CD4-positive, alpha-beta T cell treated with Interleukin-1 beta for 1 hour (primary cell): ENCODE data around the gene CBX3.
"Not testable (repeated sequence)": the region's sequence is repeated elsewhere in the genome, so short reads cannot be mapped to it uniquely, and the experiment has no call there.

Experiments used
- DNase-seq, 2 donors: peaks; one replicate each; pipeline ENCODE4 v3.0.0-alpha.2; 2020 to 2022

CBX3 gene

GRCh38 chr7:26201247-26202018 lies at the start of gene CBX3:
Gene CBX3, plus strand, starts transcription at chr7:26201745. Its CDS starts 1,254 bp downstream, at chr7:26202999.
- peak; percentile 91 to 93 for DNase-seq

DNA sequence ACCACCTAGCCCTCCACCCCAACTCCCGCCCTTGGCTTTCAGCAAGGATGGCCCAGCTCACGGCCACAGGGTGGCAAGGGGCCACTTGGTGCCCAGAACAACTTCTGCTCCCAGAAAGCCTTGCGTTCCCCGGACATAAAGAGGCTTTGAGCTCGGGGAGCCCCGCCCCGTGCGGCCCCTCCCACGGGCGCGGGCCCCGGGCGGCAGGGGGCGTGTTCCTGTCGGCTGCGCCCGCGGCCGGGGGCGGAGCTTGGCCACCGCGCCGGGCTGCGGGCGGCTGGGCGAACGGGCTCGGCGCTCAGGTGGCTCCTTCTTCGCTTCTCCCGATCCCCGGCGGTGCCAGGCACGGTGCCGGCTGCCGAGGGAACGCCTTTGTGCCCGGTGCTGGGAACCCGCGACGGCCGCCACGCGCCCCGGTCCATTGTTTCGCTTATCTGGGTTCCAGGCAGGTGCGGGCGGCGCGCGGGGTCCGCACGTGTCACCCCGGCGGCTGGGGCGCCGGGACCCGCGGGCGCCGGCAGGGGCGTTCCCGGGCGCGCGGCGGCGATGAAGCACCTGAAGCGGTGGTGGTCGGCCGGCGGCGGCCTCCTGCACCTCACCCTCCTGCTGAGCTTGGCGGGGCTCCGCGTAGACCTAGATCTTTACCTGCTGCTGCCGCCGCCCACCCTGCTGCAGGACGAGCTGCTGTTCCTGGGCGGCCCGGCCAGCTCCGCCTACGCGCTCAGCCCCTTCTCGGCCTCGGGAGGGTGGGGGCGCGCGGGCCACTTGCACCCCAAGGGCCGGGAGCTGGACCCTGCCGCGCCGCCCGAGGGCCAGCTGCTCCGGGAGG lies 49.4 kb upstream of the CBX3 start, which contains the start of gene NFE2L3:
NFE2L3 (plus strand) TSS at position 246 of the 829 bp plus-strand sequence; CDS start at position 547, 301 bp downstream.
- peak; percentile 87 to 88 for DNase-seq

DNA sequence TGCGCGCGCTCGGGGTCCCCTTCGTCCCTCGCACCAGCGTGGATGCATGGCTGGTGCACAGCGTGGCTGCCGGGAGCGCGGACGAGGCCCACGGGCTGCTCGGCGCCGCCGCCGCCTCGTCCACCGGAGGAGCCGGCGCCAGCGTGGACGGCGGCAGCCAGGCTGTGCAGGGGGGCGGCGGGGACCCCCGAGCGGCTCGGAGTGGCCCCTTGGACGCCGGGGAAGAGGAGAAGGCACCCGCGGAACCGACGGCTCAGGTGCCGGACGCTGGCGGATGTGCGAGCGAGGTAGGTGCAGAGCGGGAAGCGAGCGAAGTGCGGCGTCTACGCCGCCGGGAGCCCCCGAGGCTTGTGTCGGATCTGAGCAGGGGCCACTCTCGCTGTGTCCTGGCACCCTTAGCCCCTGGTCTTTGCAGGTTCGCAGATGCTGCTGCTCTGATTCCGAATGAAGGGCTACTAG lies 48.7 kb upstream of the CBX3 start:
- DNase-seq: peak; percentile 16 to 37

- no peak for DNase-seq
Measured at GRCh38 chr7:26153241-26153822, 48.2 kb upstream of the CBX3 start.

DNA sequence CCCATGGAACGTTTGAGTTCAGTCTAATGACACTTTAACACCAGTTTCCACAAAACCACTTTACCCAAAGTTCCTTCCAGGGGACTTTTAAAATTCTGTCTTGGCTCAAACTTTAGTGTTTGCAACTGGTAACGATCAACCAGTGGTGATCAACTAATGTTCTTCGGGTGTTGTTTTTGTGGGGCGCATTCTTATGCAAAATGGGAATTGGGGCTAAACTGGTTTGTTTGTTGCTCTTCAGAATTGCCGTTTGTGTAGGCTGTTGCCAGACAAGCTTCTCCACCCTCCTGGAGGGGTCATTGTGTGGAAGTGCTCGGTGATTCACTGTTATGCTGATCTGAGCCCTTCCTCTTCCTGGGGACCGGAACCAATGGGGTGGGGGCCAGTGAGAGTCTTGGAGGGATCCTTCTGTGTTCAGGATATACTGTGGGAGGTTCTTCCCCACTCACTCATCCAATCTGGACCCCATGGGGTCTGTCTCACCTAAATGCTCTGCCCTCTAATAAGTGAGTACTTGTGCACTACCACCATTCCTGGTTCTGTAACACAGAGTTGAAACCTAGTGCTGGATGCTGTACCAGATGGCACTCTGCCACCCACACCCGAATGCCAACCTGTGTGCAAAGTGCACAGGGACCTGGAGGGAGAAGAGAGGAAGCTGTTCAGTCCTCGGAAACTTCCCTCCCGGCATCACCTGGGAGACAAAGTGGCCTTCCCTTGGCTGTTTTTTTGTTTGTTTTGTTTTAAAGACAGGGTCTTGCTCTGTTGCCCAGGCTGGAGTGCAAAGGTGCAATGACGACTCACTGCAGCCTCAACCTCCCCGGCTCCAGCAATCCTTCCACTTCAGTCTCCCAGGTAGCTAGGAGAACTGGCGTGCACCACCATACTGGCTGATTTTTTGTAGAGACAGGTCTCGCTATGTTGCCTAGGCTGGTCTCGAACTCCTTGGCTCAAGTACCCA lies 47.4 kb upstream of the CBX3 start:
- peak; percentile 44 to 50 for DNase-seq

DNA sequence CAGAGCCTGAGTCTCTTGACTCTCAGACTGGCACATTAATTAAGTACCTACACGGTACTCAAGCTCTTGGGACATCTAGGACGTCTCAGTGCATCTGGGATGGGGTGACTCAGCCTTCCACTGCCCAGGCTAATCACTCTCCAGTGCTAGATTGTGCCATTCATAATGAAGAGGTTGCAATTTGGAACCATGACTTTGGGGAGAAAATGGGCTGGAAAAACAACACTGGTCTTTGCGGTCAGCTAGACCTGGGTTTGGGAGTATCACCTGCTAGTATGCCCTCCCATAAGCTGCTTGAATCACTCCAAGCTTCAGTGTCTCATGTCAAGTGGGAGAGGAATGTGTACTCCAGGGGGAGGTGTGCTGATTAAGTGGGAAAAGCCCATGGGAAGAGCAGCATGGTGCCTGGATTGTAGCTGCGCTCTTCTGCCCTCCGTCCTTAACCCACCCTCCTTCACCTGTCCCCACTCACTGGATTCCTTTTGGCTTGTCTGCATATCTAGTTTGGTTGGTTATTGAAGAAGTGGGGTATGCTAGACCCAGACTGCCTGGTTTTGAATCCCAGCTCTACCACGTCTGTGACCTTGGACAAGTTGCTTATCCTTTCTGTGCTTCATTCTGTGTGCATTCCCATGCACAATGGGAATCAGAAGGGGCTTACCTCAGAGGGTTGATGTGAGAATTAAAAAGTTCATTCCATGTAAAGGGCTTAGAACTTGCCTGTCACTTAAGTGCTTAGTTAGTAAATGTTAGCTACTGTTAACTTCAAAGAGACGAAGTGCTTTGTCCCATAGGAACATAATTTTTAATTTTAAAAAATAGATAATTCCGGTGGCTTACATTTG lies 45.8 kb upstream of the CBX3 start:
- DNase-seq: no peak

GRCh38 chr7:26156451-26157420 lies 44.8 kb upstream of the CBX3 start:
- peak; percentile 65 to 84 for DNase-seq

DNA sequence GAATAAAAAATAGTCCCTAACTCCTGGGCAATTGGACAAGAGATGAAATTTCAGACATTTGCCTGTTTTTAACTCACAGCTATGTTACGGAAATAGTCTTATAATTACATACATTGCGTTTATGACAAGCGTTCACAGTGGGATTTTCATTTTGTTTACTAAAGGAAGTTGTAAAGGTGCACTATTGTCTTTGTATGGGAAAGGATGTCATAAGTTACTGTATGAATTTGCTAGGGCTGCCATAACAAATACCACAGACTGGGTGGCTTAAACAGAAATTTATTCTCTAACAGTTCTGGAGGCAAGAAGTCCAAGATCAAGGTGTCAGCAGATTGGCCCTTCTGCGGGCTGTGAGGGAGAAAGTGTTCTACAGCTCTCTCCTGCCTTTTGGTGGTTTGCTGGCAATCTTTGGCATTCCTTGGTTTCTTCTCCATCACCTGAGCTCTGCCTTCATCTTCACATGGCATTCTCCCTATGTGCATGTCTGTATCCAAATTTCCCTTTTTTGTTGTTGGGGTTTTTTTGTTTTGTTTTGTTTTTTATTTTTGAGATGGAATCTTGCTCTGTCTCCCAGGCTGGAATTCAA lies 43.9 kb upstream of the CBX3 start:
- DNase-seq: no peak

- no peak for DNase-seq
Measured at GRCh38 chr7:26159243-26159642, 42.3 kb upstream of the CBX3 start.

DNA sequence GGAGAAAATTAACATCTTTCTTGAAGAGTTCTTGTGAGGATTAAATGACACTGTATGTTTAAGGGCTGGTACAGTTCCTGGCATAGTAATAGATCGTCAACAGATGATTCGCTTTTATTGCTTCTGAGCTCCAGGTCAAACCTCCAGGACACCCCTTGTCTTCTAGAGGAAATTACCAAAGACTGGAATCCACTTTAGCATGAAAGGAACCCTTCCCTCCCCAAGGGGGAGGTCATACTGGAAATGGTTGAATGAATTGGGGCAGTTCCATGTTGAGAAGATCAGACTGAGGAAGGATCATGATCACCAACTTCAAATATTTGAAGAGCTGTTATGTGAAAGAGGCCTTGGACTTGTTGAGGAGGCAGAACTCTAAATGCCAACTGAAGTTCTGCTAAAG lies 40.6 kb upstream of the CBX3 start:
- no peak for DNase-seq

GRCh38 chr7:26162431-26162830 lies 39.1 kb upstream of the CBX3 start:
- no peak for DNase-seq

DNA sequence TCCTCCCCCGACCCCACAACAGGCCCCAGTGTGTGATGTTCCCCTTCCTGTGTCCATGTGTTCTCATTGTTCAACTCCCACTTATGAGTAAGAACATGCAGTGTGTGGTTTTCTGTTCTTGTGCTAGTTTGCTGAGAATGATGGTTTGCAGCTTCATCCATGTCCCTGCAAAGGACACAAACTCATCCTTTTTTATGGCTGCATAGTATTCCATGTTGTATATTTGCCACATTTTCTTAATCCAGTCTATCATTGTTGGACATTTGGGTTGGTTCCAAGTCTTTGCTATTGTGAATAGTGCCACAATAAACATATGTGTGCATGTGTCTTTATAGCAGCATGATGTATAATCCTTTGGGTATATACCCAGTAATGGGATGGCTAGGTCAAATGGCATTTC lies 37.7 kb upstream of the CBX3 start:
- DNase-seq: not testable (repeated sequence)

DNA sequence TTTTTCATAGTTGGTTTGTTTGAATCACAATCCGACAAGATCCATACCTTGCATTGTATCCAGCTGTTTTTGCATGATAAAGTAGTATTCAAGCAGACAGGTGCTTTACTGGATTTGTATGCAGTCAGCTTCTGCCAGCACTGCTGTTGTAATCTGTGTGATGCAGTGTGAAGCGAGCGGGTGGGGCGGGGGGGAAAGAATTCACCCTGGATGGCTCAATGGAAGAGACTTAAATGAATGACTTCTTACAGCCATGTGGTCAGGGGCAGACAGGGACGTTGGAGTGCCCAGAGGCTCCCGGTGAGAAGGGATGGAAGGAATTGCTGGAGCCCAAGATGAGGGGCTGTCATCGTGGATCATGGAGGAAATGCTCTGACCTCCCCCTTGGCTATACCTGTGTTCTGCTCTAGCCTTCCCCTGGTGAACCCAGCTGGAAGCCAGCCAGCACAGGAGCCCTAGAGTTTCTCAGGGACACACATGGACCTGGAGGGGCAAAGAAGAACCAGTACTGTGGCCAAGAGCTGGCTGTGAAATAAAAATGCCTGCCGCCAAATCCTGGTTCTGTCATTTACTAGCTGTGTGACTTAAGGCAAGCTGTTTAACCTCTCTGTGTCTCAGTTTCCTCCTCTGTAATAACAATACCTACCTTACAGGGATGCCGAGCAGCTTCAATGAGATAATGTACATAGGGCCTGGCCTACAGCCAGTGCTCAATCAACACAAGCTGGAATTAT lies 35.4 kb upstream of the CBX3 start:
- DNase-seq: no peak

GRCh38 chr7:26166684-26167266 lies 34.8 kb upstream of the CBX3 start:
- no peak for DNase-seq

DNA sequence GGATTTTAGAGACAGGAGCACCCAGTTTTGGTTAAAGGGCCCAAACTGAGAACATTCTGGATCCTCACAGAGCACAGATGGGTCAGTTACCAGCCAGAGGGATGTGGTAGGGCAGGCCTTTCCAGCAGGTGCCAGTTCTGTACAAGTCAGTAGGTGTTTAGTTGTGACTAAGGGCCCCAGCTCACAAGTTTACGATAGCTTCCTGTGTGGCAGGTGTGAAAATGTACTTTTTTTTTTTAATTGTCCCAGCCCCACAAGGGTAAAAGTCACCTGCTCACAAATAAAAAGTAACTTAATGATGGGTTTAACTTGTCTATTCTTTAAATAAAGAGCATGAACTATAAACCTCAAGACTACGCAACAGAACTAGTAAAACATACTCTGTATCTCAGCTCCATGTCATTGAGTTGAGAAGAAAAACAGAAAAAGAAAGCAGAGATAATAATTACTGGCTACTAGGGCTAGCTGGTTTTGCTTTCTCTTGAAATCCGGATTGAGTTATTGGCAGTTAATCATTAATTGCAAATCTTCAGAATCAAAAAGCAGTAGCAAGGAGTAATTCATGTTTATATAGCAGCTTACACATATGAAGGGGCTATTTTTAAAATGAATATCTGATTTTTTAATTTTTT lies 34.1 kb upstream of the CBX3 start:
- DNase-seq: peak; percentile 36 to 63

DNA sequence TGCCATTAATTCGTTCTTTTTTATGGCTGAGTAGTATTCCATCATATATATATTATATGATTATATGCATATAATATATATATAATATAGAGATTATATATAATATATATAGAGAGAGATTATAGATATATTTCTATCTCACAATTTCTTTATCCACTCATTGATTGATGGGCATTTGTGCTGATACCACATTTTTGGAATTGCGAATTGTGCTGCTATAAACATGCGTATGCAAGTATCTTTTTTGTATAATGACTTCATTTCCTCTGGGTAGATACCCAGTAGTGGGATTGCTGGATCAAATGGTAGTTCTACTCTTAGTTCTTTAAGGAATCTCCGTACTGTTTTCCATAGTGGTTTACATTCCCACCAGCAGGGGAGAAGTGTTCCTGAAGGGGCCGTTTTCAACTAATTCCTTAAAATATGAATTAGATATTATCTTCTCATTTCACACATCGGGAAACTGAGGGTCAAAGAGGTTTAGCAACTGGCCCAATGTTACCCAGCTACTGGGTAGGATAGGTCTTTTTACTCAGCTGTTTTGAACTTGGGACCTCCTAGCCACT lies 33.0 kb upstream of the CBX3 start:
- no peak for DNase-seq

GRCh38 chr7:26169271-26169670 lies 32.3 kb upstream of the CBX3 start:
- no peak for DNase-seq

- no peak for DNase-seq
Measured at GRCh38 chr7:26170663-26171062, 30.9 kb upstream of the CBX3 start.
